ENCODE data around the gene ZNF287.

Gene ZNF287

DNA sequence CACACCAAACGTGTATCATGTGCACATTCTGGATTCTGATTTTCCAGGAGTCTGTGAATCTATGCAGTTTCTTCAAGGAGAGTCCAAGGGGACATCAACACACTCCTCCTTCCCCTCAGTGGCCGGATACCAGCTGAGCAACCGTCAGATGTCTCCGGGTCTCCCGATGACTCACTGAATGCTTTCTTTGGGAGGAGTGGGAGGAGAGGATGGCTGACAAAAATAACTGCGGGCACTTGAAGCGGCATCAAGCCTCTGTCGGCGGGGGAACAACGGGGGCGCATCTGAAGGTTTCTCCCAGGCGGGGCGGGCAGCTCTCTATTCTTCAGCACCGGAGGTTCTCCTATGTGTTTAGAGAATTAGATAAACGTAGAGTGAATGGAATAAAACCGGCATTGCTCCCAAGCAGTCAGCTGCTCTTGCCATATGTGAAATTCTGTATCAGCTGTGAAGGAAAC, 52.4 kb downstream of the ZNF287 start:
- no peak for DNase-seq (ENCODE audit: low read depth)

DNA sequence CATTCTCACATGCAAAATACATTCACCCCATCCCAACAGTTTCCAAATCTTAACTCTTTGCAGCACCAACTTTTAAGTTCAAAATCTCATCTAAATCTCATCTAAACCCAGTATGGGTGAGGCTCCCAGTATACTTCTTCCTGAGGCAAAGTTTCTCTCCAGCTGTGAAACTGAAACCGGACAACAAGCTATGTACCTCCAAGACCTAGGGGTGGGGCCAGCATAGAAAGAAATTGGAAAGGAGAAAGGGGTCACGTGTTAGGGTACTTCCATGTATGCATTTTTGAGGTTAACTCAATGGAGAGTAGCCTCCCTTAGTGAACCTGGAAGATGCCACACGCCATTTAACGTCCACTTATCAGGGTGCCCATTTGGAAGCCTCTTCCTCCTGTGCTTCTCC, 53.1 kb downstream of the ZNF287 start:
- DNase-seq (ENCODE audit: low read depth): no peak

DNA sequence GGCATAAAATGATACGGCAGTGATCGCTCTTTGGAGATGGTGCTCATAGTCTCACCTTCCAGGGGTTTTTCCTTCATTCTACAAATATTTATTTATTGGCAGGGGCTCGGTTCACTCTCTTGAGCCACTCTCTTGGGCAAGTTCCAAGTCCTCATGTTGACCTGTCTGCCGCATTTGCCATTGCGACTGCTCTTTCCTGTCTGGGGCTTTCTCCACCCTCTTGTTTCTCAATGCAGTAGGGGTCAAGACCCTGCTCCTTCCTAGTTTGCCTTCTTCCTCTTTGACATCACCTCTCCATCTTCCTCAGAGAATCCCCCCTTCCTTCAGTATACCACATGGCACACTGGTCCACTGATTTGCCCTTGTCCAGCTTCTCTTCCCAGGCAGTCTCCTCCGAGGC, 55.1 kb downstream of the ZNF287 start:
- no peak for DNase-seq (ENCODE audit: low read depth)

DNA sequence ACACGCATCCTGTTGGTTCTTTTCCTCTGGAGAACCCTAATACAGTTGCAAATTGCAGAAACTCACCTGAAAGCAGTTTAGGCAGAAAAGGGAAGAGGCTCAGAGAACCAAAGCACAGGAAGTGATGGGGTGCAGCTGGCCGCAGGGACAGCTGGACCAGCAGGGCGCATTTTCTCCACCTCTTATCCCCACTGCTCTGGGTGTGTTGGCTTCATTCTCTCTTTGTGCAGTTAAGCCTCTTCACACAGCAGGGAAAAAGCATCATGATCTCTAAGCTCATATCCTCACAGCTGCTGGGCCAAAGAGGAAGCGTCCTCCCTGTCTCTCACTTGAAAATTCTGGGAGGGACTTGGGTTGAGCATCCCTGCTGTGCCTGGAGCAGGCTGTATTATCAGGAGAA, 57.0 kb downstream of the ZNF287 start:
- DNase-seq (ENCODE audit: low read depth): no peak

DNA sequence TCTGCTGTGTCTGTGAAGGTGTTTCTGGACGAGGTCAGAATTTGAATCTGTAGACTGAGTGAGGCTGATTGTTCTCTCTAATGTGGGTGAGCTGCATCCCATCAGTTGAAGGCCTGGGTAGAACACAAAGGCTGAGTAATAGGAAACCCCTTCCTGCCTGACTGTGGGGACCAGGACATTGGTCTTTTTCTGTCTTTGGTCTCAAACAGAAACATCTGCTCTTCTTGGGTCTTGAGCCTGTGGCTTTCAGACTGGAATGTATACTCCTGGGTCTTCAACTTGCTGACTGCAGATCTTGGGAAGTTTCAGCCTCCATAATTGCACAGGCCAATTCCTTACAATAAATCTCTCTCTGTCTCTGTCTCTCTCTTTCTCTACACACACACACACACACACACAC, 57.4 kb downstream of the ZNF287 start:
- DNase-seq (ENCODE audit: low read depth): no peak

DNA sequence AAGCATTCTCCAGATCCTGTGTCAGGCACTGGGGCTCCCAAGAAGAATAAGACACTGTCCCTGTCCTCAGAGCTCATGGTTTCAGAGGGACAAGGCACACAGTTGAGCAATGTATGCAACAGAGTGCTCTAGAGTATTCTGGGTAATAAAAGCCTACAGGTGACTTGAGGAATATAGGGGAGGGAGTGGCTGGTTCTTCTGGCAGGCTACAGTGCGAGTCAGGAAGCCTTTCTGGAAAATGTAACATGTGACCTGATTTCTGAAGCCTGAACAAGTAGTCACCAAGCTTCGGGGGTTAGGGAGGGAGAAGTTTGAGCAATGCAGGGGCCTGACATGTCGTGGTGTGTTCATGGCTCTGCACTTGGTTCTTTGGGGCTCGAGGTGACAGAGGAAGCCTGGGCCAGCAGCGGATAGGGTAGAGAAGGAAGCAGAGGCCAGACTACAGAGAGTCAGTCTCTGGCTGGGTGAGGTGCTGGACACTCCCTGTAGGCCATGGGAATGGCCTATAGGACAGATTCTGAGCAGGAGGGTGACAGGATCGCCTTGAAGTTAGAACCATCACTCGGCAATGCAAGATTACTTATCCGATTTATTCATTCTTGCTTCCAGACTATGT, 61.0 kb downstream of the ZNF287 start:
- DNase-seq (ENCODE audit: low read depth): no peak

DNA sequence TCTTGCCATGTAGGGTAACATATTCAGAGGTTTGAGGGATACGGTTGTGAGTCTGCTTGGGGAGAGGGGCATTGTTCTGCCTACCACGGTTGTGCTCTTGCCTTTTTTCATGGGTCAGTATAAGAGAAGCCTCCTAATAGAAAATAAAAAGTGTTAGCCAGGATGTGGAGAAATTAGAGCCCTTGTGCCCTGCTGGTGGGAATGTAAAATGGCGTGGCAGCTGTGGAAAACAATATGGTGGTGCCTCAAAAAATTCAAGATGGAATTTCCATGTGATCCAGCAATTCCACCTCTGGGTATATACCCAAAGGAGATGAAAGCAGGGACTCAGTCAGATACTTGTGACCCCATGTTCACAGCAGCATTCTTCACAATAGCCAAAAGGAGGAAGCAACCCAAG, 62.8 kb downstream of the ZNF287 start:
- no peak for DNase-seq (ENCODE audit: low read depth)

DNA sequence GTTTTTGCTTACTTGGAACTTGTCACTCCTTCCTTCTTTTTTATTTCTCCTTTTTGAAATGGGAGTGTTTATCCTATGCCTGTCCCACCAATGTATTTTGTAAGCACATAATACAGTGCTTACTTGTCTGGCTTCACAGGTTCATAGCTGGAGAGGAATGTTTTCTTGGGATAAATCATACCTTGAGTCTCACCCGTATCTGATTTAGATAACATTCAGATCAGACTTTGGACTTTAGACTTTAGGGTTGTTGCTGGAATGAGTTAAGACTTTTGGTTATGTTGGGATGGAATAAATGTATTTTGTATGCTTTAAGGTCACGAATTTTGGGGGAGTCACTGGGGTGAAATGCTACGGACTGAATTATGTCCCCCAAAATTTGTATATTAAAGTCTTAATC, 64.0 kb downstream of the ZNF287 start:
- DNase-seq (ENCODE audit: low read depth): no peak
